Sigmoid colon (tissue), 4 donors: ENCODE results near the gene PDLIM1.

Source experiments
- CTCF ChIP-seq, 4 experiments: fragments of 450-650 bp in 3 of 4; fragments of 200-600 bp in 1 of 4; IDR thresholded peaks; one replicate each; pipeline ENCODE4 v1.5.1; 2016 to 2019; ENCODE audit warnings: antibody characterized with exemption in 4 of 4, mild to moderate bottlenecking in 3 of 4, moderate library complexity in 2 of 4
- POLR2A ChIP-seq, 2 donors: fragments of 450-650 bp; IDR thresholded peaks; one replicate each; pipeline ENCODE4 v1.6.1; 2016; ENCODE audit warnings: antibody characterized with exemption in 2 of 2, mild to moderate bottlenecking in 2 of 2, moderate library complexity in 2 of 2
- POLR2AphosphoS5 ChIP-seq, 4 donors: sonication (generic); formaldehyde crosslinking; IDR thresholded peaks; one replicate each; pipeline ENCODE4 v1.6.1; 2017; ENCODE audit warnings: antibody characterized with exemption in 4 of 4

GRCh38 chr10:95264227-95265051 lies 26.4 kb downstream of the PDLIM1 start:
- TF ChIP-seq CTCF (IDR thresholded peaks at IDR 0.05) (no peak), POLR2A (IDR thresholded peaks at IDR 0.05) (no peak), POLR2AphosphoS5 (IDR thresholded peaks at IDR 0.05) (no peak)
